Medulla oblongata (tissue), 1 donor: Measurements from ENCODE around the gene PRKD1.
"Not testable (repeated sequence)": the region's sequence is repeated elsewhere in the genome, so short reads cannot be mapped to it uniquely, and the experiment has no call there.

Experiments
- DNase-seq: peaks from one replicate; pipeline ENCODE4 v3.0.0-alpha.2; 2015; ENCODE audit errors: extremely low spot score

The PRKD1 gene

GRCh38 chr14:29743531-29743930, 184.1 kb downstream of the PRKD1 start:
- peak; percentile 58 for DNase-seq

GRCh38 chr14:29741909-29742401, 185.7 kb downstream of the PRKD1 start:
- peak; percentile 30 for DNase-seq

- DNase-seq = no peak
These were observed 187.2 kb downstream of the PRKD1 start for GRCh38 chr14:29740491-29740890.

- no peak for DNase-seq
These were observed 188.7 kb downstream of the PRKD1 start for GRCh38 chr14:29738950-29739349.

- DNase-seq = no peak
These were observed 189.6 kb downstream of the PRKD1 start for GRCh38 chr14:29738056-29738455.

GRCh38 chr14:29735459-29735858, 192.2 kb downstream of the PRKD1 start:
- DNase-seq = no peak

DNA sequence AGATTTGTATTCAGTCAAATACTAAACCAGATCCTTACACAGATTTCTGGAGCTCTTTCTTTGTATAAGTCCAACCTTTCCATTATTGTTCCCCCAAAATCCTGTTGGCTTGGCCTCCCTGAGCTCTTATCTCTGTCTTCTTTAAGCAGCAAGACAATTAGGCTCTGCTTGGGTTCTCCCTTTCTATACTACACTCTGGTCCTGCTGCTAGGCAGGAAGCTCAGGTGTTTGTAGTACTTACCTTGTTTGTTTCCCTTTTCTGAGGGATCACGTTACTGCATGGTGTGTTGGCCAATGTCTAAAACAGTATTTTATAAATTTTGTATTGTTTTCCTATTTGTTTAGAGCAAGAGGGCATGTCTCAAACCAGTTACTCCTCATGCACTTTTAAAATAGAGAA, 192.9 kb downstream of the PRKD1 start:
- DNase-seq = no peak

GRCh38 chr14:29726560-29727331, 200.9 kb downstream of the PRKD1 start:
- DNase-seq = not testable (repeated sequence)

DNA sequence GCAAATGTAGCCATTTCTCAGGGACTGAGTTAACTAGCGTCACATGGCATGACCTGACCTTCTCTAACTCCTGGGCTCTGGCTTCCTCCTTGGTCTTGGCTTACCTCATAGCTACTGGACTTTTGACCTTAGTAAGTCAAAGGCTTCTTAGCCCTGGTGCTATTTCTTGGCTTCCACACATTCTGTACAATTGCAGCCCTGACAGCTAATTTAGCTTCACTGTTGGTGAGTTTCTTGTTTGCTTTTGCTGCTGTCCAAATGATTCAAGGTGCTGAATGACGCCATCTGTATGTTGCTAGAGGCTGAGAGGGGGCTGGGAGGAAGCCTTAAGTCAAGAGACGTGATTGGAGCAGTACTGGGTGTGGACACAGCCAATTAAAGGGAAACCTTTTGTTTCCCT, 202.7 kb downstream of the PRKD1 start:
- DNase-seq = no peak

- DNase-seq = no peak
These were observed 204.8 kb downstream of the PRKD1 start for GRCh38 chr14:29722831-29723230.

- no peak for DNase-seq
These were observed 206.1 kb downstream of the PRKD1 start for GRCh38 chr14:29721586-29721985.

- no peak for DNase-seq
These were observed 209.7 kb downstream of the PRKD1 start for GRCh38 chr14:29717901-29718300.

DNA sequence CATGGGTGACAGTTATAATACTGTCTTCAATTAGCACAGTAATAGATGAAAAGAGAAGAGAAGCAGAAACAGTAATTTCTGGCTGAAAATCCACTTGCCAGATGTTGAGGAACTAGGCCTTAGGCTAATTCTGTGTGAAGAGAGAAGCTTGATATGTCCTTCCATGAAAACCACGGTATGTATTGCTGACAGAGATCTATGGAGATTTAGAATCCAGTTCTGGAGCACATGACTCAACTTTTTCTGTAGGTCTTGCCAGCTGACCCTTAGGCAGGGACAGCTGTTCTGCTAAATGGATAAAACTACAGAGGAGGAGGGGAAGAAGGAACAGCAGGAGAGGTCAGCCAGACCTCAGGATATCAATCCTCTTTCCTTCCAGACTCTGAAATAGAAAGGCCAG, 211.5 kb downstream of the PRKD1 start:
- DNase-seq = no peak

DNA sequence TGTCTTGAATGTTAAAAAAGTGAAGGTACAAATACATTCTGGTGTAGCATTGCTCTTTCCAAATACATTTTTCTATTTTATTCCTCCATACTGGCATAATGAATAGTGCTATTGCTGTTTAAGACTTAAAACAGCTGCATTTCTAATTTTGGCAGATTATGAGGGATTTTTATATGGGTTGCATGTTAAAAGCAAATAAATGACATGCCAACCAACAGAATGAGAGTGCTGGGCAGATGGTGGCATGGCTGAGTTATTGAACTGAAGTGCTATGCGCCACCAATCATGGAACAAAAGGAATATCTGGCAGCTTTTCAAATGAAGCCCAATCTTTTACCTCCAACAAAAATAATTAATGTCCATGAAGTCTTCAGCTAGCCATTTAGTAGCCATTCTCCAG, 215.0 kb downstream of the PRKD1 start:
- DNase-seq = no peak

DNA sequence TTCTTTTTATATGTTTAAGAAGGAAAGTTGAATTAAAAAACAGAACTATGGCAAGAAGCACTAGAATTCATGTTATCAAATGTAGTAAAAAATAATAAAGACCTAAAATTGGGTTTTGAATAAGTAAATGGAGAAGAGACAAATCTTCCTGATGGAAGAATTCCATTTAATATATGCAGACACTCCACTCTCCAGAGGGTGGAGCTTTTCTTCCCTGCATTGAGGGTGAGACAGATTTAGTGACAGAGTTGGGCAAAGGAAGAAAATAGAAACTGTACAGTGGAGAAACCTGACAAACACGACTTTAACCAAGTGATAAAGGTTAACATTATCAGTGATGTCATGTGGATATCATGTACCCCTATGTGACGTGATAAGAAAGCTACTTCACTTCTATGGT, 217.6 kb downstream of the PRKD1 start:
- DNase-seq = peak; percentile 51

DNA sequence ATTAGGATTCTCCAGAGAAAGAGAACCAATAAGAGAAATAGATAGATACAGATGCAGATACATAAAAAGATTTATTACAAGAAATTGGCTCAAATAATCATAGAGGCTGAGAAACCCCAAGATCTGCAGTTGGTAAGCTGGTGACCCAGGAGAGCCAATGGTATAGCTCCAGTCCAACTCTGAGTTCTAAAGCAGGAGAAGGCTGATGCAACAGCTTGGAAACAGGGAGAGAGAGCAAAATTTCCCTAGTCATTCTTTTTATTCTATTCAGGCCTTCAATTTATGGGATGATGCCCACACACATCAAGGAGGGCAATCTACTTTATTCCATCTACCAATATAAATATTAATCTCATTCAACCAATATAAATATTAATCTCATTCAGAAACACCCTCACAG, 218.2 kb downstream of the PRKD1 start:
- no peak for DNase-seq

DNA sequence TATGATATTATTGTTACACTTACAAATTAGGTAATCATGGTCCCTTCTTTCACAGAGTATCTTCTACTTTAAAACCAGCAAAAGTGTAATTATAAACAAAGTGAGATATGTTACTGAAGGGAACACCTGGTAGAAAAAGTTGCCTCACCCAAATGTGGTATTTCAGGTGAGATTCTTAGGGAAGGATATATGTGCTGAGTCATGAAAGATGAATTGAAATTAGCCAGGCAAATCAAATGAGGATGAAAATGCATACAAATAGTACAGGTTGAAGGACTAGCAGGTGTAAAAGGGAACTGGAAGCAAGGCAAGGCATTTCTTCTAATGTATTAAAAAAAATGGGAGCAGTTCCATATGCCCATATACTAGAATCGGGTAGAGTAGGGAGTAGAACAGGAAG, 220.9 kb downstream of the PRKD1 start:
- DNase-seq = no peak

DNA sequence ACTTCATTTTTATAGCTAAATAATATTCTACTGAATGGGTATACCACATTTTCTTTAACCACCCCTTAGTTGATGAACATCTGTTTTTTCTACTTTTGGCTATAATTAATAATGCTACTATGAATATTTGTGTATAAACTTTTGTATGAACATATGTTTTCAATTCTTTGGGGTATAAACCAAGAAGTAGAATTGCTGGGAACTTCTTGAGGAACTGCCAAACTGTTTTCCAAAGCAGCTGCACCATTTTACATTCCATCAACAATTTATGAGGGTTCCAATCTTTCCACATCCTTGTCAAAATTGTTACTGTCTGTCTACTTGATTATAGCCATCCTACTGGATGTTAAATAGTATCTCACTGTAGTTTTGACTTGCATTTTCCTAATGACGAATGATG, 221.8 kb downstream of the PRKD1 start:
- DNase-seq = no peak

DNA sequence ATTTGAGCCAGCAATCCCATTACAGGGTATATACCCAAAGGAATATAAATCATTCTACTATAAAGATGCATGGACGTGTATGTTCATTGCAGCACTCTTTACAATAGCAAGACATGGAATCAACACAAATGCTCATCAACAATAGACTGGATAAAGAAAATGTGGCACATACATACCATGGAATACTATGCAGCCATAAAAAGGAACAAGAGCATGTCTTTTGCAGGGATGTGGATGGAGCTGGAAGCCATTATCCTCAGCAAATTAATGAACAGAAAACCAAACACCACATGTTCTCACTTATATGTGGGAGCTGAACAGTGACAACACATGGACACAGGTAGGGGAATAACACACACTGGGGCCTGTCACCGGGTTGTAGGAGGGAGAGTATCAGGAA, 238.1 kb downstream of the PRKD1 start:
- not testable (repeated sequence) for DNase-seq

DNA sequence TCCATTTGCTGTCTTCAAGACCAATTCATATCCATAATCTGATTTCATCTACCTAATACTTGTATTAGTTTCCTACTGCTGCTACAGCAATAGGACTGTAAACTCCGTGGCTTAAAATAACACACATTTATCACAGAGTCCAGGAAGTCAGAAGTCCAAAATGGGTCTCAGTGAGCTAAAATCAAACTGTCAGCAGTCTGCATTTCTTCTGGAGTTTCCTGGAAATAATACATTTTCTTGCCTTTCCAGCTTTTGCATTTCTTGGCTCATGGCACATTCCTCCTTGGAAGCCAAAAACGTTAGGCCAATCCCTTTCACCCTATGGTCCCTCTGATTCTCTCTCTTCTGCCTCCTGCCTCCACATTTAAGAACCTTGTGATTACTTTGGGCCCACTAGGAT, 239.8 kb downstream of the PRKD1 start:
- no peak for DNase-seq

GRCh38 chr14:29687071-29687765, 240.4 kb downstream of the PRKD1 start:
- no peak for DNase-seq

DNA sequence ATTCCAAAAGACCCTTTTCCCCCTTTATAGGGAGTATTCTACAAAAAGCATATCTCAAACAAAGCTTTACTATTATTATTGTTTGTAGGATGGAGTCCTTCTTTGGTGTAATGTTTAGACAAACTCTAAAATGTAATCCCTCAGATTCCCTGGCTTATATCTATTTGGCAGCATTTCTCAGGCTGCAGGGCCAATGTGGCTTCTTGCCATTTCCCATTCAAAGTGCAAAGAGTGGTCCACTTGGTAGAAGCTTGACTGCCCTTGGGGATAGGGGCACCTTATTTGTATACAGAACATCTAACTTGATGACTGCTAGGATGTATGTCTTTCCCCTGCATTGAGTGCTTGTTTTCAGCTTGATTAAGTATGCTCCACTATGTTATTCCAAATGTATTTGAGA, 242.7 kb downstream of the PRKD1 start:
- no peak for DNase-seq

DNA sequence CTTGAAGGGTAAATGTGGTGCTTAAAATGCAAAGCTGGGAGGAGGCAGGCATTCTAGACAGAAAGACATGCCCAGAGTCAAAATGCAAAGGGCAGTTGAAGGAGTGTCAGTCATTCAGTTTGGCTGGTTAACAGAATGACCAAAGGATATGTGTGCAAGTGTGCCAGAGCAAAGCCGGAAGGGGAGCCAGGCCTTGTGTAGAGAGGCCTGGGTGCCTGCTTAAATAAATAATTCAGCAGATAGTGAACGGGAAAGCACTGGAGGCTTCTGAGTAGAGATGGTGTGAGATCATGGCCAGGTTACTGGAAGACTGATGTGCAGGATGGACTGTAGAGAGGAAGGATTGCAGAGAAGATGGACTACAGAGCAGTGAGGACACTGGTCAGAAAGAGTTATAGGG, 244.9 kb downstream of the PRKD1 start:
- DNase-seq = no peak
